WTC11 (cell line): ENCODE data around the gene NDUFA3. TPM values are rescaled to one million over a fixed set of nuclear protein-coding genes. Genes with fewer than 3 reads are reported as not detected.

Experiments used
- ATAC-seq: fragments of 200-7000 bp; cut with Tn5 transposase; 2 replicates; pipeline ENCODE4 v1.10.0; 2021; ENCODE audit warnings: mild to moderate bottlenecking, moderate library complexity
- CTCF ChIA-PET: fragments of 300-600 bp; sonication (Branson Sonifier 250); formaldehyde crosslinking; loops from one replicate; lab custom pipeline; 2021; ENCODE audit warnings: antibody characterized with exemption; lab: Charles Lee
- POLR2A ChIA-PET: fragments of 350-600 bp; sonication (Branson Sonifier 250); formaldehyde crosslinking; loops from one replicate; lab custom pipeline; 2021; ENCODE audit warnings: antibody characterized with exemption; lab: Charles Lee
- DNase-seq: peaks from one replicate; pipeline ENCODE4 v3.0.0; 2021; ENCODE audit warnings: low spot score
- H3K27ac Mint-ChIP-seq: 2 replicates; pipeline ENCODE4 v1.8.0; 2021; ENCODE audit warnings: mixed read lengths
- H3K27me3 Mint-ChIP-seq: 2 replicates; pipeline ENCODE4 v1.8.0; 2021; ENCODE audit warnings: low read depth, mild to moderate bottlenecking, moderate library complexity, mixed read lengths
- H3K36me3 Mint-ChIP-seq: 2 replicates; pipeline ENCODE4 v1.8.0; 2021; ENCODE audit warnings: mixed read lengths
- H3K4me1 Mint-ChIP-seq: 2 replicates; pipeline ENCODE4 v1.8.0; 2022; ENCODE audit warnings: mixed read lengths
- H3K4me3 Mint-ChIP-seq: 2 replicates; pipeline ENCODE4 v1.8.0; 2021; ENCODE audit warnings: mild to moderate bottlenecking, moderate library complexity, mixed read lengths
- H3K9me3 Mint-ChIP-seq: 2 replicates; pipeline ENCODE4 v1.8.0; 2021; ENCODE audit warnings: mixed read lengths
- CBFB ChIP-seq: sonication (generic); formaldehyde crosslinking; IDR thresholded peaks from 2 replicates; pipeline ENCODE4 v1.8.1; 2022; ENCODE audit warnings: mild to moderate bottlenecking, low read depth, missing genetic modification reagents
- CREB1 ChIP-seq: sonication (generic); formaldehyde crosslinking; IDR thresholded peaks from 2 replicates; pipeline ENCODE4 v1.8.0; 2023; ENCODE audit warnings: mild to moderate bottlenecking, missing genetic modification reagents
- EMX1 ChIP-seq: fragments of 250-450 bp; sonication (Bioruptor Pico); IDR thresholded peaks from 2 replicates; pipeline ENCODE4 v1.8.0; 2021; ENCODE audit warnings: mild to moderate bottlenecking
- ETV6 ChIP-seq: sonication (generic); formaldehyde crosslinking; IDR thresholded peaks from 2 replicates; pipeline ENCODE4 v1.8.1; 2022; ENCODE audit warnings: mild to moderate bottlenecking, missing genetic modification reagents
- IRF2 ChIP-seq: sonication (generic); formaldehyde crosslinking; IDR thresholded peaks from 2 replicates; pipeline ENCODE4 v1.8.0; 2022; ENCODE audit warnings: low read depth, missing genetic modification reagents, borderline replicate concordance
- RORB ChIP-seq: fragments of 250-450 bp; sonication (Bioruptor Pico); IDR thresholded peaks from 2 replicates; pipeline ENCODE4 v1.9.0; 2021; ENCODE audit warnings: mild to moderate bottlenecking
- SMAD3 ChIP-seq: sonication (generic); formaldehyde crosslinking; IDR thresholded peaks from 2 replicates; pipeline ENCODE4 v1.8.0; 2022; ENCODE audit warnings: missing genetic modification reagents, mild to moderate bottlenecking, borderline replicate concordance
- USF2 ChIP-seq: sonication (generic); formaldehyde crosslinking; IDR thresholded peaks from 2 replicates; pipeline ENCODE4 v1.8.1; 2023; ENCODE audit warnings: mild to moderate bottlenecking, missing genetic modification reagents, moderate library complexity
- ZBTB21 ChIP-seq: sonication (generic); formaldehyde crosslinking; IDR thresholded peaks from 2 replicates; pipeline ENCODE4 v1.8.1; 2023; ENCODE audit warnings: mild to moderate bottlenecking, missing genetic modification reagents, borderline replicate concordance
- ZNF263 ChIP-seq: sonication (generic); formaldehyde crosslinking; IDR thresholded peaks from 2 replicates; pipeline ENCODE4 v1.8.1; 2022; ENCODE audit warnings: low read depth, mild to moderate bottlenecking, moderate library complexity, missing genetic modification reagents
- ZNF396 ChIP-seq: fragments of 250-450 bp; sonication (Bioruptor Pico); IDR thresholded peaks from 2 replicates; pipeline ENCODE4 v1.8.0; 2021; ENCODE audit warnings: mild to moderate bottlenecking, moderate library complexity, borderline replicate concordance
- ZNF416 ChIP-seq: fragments of 250-450 bp; sonication (Bioruptor Pico); IDR thresholded peaks from 2 replicates; pipeline ENCODE4 v1.9.0; 2021; ENCODE audit warnings: mild to moderate bottlenecking, inconsistent platforms
- ZNF671 ChIP-seq: fragments of 250-450 bp; sonication (Bioruptor Pico); IDR thresholded peaks from 2 replicates; pipeline ENCODE4 v1.8.0; 2021; ENCODE audit warnings: mild to moderate bottlenecking
- total RNA-seq: library from RNA; stranded (reverse); gene quantifications from 3 replicates; pipeline ENCODE4 v1.2.3, GENCODE V29; 2021
- TF ChIP-seq, protein P1 (sequence below): sonication (generic); formaldehyde crosslinking; conservative IDR thresholded peaks from 2 replicates; pipeline ENCODE4 v1.8.1; 2023; ENCODE audit warnings: mild to moderate bottlenecking, low read depth, missing genetic modification reagents, moderate library complexity
- TF ChIP-seq, protein P2 (sequence below): sonication (generic); formaldehyde crosslinking; IDR thresholded peaks from 2 replicates; pipeline ENCODE4 v1.8.1; 2022; ENCODE audit warnings: mild to moderate bottlenecking, moderate library complexity, missing genetic modification reagents
- TF ChIP-seq, protein P3 (sequence below): sonication (generic); formaldehyde crosslinking; IDR thresholded peaks from 2 replicates; pipeline ENCODE4 v1.8.0; 2022; ENCODE audit warnings: mild to moderate bottlenecking, missing genetic modification reagents
- TF ChIP-seq, protein P4 (sequence below): fragments of 250-450 bp; sonication (Bioruptor Pico); IDR thresholded peaks from 2 replicates; pipeline ENCODE4 v1.9.0; 2021; ENCODE audit warnings: mild to moderate bottlenecking, borderline replicate concordance
- TF ChIP-seq, protein P5 (sequence below): fragments of 250-450 bp; sonication (Bioruptor Pico); IDR thresholded peaks from 2 replicates; pipeline ENCODE4 v1.9.0; 2021; ENCODE audit warnings: mild to moderate bottlenecking

NDUFA3 gene
- total RNA-seq, 1 experiment from 2014 or later = 181 TPM

DNA sequence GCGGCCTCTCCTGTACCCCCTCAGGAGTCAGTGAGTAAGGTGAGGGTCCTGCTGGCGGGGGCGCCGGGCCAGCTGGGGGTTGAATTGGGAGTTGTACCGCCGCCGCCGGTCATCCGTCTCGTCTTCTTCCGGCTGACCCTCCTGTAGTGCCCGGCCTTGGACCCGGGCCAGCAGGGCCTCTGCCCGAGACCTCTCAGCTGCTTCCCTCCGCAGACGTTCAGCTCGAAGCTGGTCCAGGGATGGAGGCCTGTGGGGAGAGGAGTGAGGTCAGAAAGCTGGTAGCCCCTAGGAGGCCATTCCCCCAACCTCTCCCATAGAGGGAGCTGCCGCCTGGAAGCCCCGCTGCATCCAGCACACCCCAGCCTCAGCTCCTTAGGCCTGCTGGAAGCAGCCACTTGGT, 53.0 kb downstream of the NDUFA3 start (continued):
- TF ChIP-seq, protein P1, sequence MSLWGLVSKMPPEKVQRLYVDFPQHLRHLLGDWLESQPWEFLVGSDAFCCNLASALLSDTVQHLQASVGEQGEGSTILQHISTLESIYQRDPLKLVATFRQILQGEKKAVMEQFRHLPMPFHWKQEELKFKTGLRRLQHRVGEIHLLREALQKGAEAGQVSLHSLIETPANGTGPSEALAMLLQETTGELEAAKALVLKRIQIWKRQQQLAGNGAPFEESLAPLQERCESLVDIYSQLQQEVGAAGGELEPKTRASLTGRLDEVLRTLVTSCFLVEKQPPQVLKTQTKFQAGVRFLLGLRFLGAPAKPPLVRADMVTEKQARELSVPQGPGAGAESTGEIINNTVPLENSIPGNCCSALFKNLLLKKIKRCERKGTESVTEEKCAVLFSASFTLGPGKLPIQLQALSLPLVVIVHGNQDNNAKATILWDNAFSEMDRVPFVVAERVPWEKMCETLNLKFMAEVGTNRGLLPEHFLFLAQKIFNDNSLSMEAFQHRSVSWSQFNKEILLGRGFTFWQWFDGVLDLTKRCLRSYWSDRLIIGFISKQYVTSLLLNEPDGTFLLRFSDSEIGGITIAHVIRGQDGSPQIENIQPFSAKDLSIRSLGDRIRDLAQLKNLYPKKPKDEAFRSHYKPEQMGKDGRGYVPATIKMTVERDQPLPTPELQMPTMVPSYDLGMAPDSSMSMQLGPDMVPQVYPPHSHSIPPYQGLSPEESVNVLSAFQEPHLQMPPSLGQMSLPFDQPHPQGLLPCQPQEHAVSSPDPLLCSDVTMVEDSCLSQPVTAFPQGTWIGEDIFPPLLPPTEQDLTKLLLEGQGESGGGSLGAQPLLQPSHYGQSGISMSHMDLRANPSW = no peak
- no peak for TF ChIP-seq USF2 (CRISPR knock-in tag)
- TF ChIP-seq, protein P2, sequence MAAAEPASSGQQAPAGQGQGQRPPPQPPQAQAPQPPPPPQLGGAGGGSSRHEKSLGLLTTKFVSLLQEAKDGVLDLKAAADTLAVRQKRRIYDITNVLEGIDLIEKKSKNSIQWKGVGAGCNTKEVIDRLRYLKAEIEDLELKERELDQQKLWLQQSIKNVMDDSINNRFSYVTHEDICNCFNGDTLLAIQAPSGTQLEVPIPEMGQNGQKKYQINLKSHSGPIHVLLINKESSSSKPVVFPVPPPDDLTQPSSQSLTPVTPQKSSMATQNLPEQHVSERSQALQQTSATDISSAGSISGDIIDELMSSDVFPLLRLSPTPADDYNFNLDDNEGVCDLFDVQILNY (CRISPR knock-in tag) = no peak
- TF ChIP-seq, protein P3, sequence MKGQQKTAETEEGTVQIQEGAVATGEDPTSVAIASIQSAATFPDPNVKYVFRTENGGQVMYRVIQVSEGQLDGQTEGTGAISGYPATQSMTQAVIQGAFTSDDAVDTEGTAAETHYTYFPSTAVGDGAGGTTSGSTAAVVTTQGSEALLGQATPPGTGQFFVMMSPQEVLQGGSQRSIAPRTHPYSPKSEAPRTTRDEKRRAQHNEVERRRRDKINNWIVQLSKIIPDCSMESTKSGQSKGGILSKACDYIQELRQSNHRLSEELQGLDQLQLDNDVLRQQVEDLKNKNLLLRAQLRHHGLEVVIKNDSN (CRISPR knock-in tag) = no peak
- TF ChIP-seq ZNF396 (CRISPR knock-in tag) = no peak
- TF ChIP-seq IRF2 = no peak
- no peak for TF ChIP-seq ZNF263 (CRISPR knock-in tag)
- TF ChIP-seq RORB = no peak

DNA sequence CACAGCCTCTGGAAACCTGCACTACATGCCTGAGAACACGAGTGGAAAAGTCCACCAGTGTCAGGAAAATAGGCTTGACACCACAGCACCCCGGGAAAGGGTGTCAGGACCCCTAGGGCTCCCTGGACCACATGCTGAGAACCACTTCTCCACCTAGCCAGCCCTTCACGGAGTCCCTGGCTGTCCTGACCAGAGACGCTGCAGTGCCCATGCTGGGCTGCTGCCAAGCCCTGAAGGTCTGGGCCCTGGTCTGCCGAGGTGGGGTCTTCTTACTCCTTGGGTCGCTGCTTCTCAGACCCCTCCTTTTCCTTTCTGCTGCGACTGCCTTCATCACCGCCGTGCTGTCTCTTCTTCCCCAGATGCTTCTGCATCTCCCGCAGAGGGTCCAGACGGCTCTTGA, 53.8 kb downstream of the NDUFA3 start:
- POLR2A ChIA-PET = interaction anchor here (0.9 to 1.3 kb wide), 2 partner anchors 9 to 20 kb away, joined by 3 to 5 read pairs; partner anchors contain the start of gene CNOT3
- TF ChIP-seq SMAD3 (CRISPR knock-in tag) (no peak), ZBTB21 (CRISPR knock-in tag) (no peak), ETV6 (no peak), ZNF671 (CRISPR knock-in tag) (no peak), ZNF416 (no peak), EMX1 (CRISPR knock-in tag) (no peak), CREB1 (CRISPR knock-in tag) (no peak), CBFB (CRISPR knock-in tag) (no peak)
- TF ChIP-seq, protein P4, sequence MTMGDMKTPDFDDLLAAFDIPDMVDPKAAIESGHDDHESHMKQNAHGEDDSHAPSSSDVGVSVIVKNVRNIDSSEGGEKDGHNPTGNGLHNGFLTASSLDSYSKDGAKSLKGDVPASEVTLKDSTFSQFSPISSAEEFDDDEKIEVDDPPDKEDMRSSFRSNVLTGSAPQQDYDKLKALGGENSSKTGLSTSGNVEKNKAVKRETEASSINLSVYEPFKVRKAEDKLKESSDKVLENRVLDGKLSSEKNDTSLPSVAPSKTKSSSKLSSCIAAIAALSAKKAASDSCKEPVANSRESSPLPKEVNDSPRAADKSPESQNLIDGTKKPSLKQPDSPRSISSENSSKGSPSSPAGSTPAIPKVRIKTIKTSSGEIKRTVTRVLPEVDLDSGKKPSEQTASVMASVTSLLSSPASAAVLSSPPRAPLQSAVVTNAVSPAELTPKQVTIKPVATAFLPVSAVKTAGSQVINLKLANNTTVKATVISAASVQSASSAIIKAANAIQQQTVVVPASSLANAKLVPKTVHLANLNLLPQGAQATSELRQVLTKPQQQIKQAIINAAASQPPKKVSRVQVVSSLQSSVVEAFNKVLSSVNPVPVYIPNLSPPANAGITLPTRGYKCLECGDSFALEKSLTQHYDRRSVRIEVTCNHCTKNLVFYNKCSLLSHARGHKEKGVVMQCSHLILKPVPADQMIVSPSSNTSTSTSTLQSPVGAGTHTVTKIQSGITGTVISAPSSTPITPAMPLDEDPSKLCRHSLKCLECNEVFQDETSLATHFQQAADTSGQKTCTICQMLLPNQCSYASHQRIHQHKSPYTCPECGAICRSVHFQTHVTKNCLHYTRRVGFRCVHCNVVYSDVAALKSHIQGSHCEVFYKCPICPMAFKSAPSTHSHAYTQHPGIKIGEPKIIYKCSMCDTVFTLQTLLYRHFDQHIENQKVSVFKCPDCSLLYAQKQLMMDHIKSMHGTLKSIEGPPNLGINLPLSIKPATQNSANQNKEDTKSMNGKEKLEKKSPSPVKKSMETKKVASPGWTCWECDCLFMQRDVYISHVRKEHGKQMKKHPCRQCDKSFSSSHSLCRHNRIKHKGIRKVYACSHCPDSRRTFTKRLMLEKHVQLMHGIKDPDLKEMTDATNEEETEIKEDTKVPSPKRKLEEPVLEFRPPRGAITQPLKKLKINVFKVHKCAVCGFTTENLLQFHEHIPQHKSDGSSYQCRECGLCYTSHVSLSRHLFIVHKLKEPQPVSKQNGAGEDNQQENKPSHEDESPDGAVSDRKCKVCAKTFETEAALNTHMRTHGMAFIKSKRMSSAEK (CRISPR knock-in tag) = no peak
- TF ChIP-seq, protein P5, sequence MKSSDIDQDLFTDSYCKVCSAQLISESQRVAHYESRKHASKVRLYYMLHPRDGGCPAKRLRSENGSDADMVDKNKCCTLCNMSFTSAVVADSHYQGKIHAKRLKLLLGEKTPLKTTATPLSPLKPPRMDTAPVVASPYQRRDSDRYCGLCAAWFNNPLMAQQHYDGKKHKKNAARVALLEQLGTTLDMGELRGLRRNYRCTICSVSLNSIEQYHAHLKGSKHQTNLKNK (CRISPR knock-in tag) = no peak
- TF ChIP-seq, all 79 proteins: peak for 0
- Mint-ChIP-seq H3K36me3 (peaks cover 42% of the 10 kb centered on the region), H3K27ac (no peak overlapping the region), H3K4me1 (peaks cover 16% of the 10 kb centered on the region), H3K9me3 (no peaks in the 10 kb centered on the region), H3K27me3 (no peaks in the 10 kb centered on the region; the same call in 1 of the 2 replicates), H3K4me3 (no peak overlapping the region)
- no peak for ATAC-seq
- no peak for DNase-seq
- CTCF ChIA-PET = interaction anchor here (0.6 to 1.4 kb wide), 3 partner anchors 19 to 363 kb away, joined by 3 to 7 read pairs (median 3); partner anchors contain the start of gene CNOT3
